Testis (tissue), 2 donors: ENCODE data around the gene SLC9B2.

Source experiments
- CTCF ChIP-seq, 3 experiments: fragments of 450-650 bp in 2 of 3; fragments of 200-600 bp in 1 of 3; sonication (generic) in 1 of 3; IDR thresholded peaks; one replicate each; pipeline ENCODE4 v1.5.1; 2016 to 2019; ENCODE audit warnings: antibody characterized with exemption in 3 of 3, mild to moderate bottlenecking in 2 of 3, moderate library complexity in 1 of 3
- POLR2A ChIP-seq: fragments of 450-650 bp; IDR thresholded peaks from one replicate; pipeline ENCODE4 v1.6.1; 2017; ENCODE audit warnings: antibody characterized with exemption, mild to moderate bottlenecking, moderate library complexity

- TF ChIP-seq CTCF (IDR thresholded peaks at IDR 0.05) (no peak), POLR2A (no peak)
Measured at GRCh38 chr4:103021120-103021519, 55.4 kb downstream of the SLC9B2 start.
